SK-N-SH treated with all-trans-retinoic acid at 6 μM for 48 hours (cell line): ENCODE data around the gene DHRS12.

ENCODE experiments used
- ATAC-seq: fragments of 200-7000 bp; cut with Tn5 transposase; 3 replicates; pipeline ENCODE4 v1.9.1; 2020; ENCODE audit warnings: mild to moderate bottlenecking, moderate library complexity
- BACH2 ChIP-seq: fragments of 250-450 bp; sonication (Bioruptor Pico); IDR thresholded peaks from 2 replicates; pipeline ENCODE4 v1.9.0; 2021; ENCODE audit warnings: mild to moderate bottlenecking, borderline replicate concordance
- CSDC2 ChIP-seq: fragments of 250-450 bp; sonication (Bioruptor Pico); IDR thresholded peaks from 2 replicates; pipeline ENCODE4 v1.5.0; 2020; ENCODE audit warnings: mild to moderate bottlenecking, moderate library complexity
- ESRRG ChIP-seq: fragments of 250-450 bp; sonication (Bioruptor Pico); IDR thresholded peaks from 2 replicates; pipeline ENCODE4 v1.6.1; 2021; ENCODE audit warnings: mild to moderate bottlenecking
- GLIS3 ChIP-seq: fragments of 250-450 bp; sonication (Bioruptor Pico); IDR thresholded peaks from 2 replicates; pipeline ENCODE4 v1.5.0; 2020; ENCODE audit warnings: mild to moderate bottlenecking, moderate library complexity
- ISL1 ChIP-seq: fragments of 250-450 bp; sonication (Bioruptor Pico); IDR thresholded peaks from 2 replicates; pipeline ENCODE4 v2.1.2; 2022; ENCODE audit warnings: mild to moderate bottlenecking, moderate library complexity
- OSR1 ChIP-seq: fragments of 250-450 bp; sonication (Bioruptor Pico); IDR thresholded peaks from 2 replicates; pipeline ENCODE4 v1.8.0; 2022; ENCODE audit warnings: moderate library complexity, mild to moderate bottlenecking, inconsistent platforms
- PPARA ChIP-seq: fragments of 250-450 bp; sonication (Bioruptor Pico); IDR thresholded peaks from 2 replicates; pipeline ENCODE4 v1.5.0; 2020; ENCODE audit warnings: mild to moderate bottlenecking, borderline replicate concordance
- SNAI2 ChIP-seq: fragments of 250-450 bp; sonication (Bioruptor Pico); IDR thresholded peaks from 2 replicates; pipeline ENCODE4 v1.5.0; 2020; ENCODE audit warnings: mild to moderate bottlenecking, moderate library complexity
- TCF4 ChIP-seq: fragments of 250-450 bp; sonication (Bioruptor Pico); IDR thresholded peaks from 2 replicates; pipeline ENCODE4 v1.8.0; 2021; ENCODE audit warnings: mild to moderate bottlenecking, moderate library complexity, borderline replicate concordance
- ZC3H10 ChIP-seq: fragments of 250-450 bp; sonication (Bioruptor Pico); IDR thresholded peaks from 2 replicates; pipeline ENCODE4 v1.5.1; 2021; ENCODE audit warnings: mild to moderate bottlenecking, moderate library complexity
- ZFP3 ChIP-seq: fragments of 250-450 bp; sonication (Bioruptor Pico); IDR thresholded peaks from 2 replicates; pipeline ENCODE4 v1.5.0; 2020; ENCODE audit warnings: mild to moderate bottlenecking, moderate library complexity
- ZFP30 ChIP-seq: fragments of 450-650 bp; formaldehyde crosslinking; IDR thresholded peaks from 2 replicates; pipeline ENCODE4 v1.5.0; 2022; ENCODE audit warnings: mild to moderate bottlenecking, moderate library complexity
- ZNF565 ChIP-seq: fragments of 450-650 bp; formaldehyde crosslinking; conservative IDR thresholded peaks from 2 replicates; pipeline ENCODE4 v1.5.0; 2020; ENCODE audit warnings: low read depth, mild to moderate bottlenecking, moderate library complexity
- ZNF70 ChIP-seq: fragments of 450-650 bp; formaldehyde crosslinking; IDR thresholded peaks from 2 replicates; pipeline ENCODE4 v1.5.0; 2020; ENCODE audit warnings: mild to moderate bottlenecking, moderate library complexity
- ZNF8 ChIP-seq: fragments of 450-650 bp; formaldehyde crosslinking; IDR thresholded peaks from 2 replicates; pipeline ENCODE4 v1.5.0; 2020; ENCODE audit warnings: mild to moderate bottlenecking, moderate library complexity
- TF ChIP-seq, protein P1 (sequence below): fragments of 250-450 bp; sonication (Bioruptor Pico); IDR thresholded peaks from 2 replicates; pipeline ENCODE4 v1.8.0; 2021; ENCODE audit warnings: low read depth, mild to moderate bottlenecking, moderate library complexity, borderline replicate concordance
- TF ChIP-seq, protein P2 (sequence below): fragments of 250-450 bp; sonication (Bioruptor Pico); IDR thresholded peaks from 2 replicates; pipeline ENCODE4 v1.5.1; 2021; ENCODE audit warnings: mild to moderate bottlenecking, moderate library complexity
- TF ChIP-seq, protein P3 (sequence below): fragments of 250-450 bp; sonication (Bioruptor Pico); IDR thresholded peaks from 2 replicates; pipeline ENCODE4 v1.5.0; 2020; ENCODE audit warnings: mild to moderate bottlenecking, moderate library complexity
- TF ChIP-seq, protein P4 (sequence below): fragments of 250-450 bp; sonication (Bioruptor Pico); IDR thresholded peaks from 2 replicates; pipeline ENCODE4 v1.8.0; 2020; ENCODE audit warnings: mild to moderate bottlenecking, moderate library complexity, borderline replicate concordance
- TF ChIP-seq, protein P5 (sequence below): fragments of 250-450 bp; sonication (Bioruptor Pico); IDR thresholded peaks from 2 replicates; pipeline ENCODE4 v1.5.1; 2020; ENCODE audit warnings: low read depth, mild to moderate bottlenecking, moderate library complexity

The DHRS12 gene

DNA sequence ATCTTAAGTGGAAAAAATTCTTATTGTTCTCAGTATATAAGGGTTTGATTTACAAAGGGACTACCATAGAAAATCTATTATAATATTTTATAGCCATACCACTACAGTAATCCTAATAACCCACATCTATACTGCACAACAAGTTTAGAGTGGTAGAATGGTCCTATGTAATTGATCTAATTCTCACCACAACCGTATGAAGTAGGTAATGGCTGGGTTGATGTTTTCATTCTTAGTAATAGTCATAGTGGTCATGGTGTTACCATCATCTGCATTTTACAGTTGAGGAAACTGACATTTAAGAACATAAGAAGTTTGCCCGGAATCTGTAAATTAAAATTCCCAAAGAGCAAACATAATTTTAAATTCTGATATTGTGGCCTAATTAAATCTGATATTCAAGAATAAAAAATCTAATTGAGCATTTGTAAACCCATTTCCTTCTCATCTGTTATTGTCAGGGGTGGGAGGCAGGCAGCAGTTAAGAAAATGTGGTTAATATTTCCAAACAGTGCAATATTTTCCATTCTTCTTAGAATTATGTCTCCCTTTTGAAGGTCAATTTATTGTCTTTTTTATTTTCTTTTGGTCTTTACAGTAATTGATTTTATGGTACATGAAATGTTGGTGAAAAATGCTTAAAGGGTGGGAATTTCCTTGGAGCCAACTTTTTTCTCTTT is 65.6 kb downstream of the DHRS12 start:
- ATAC-seq: no peak
- TF ChIP-seq ZFP30 (no peak), SNAI2 (no peak), ZNF8 (CRISPR knock-in tag) (no peak), BACH2 (CRISPR knock-in tag) (no peak), CSDC2 (CRISPR knock-in tag) (no peak), ZNF70 (CRISPR knock-in tag) (no peak), PPARA (CRISPR knock-in tag) (no peak), ZNF565 (CRISPR knock-in tag) (no peak), ESRRG (no peak), TCF4 (CRISPR knock-in tag) (no peak), ZC3H10 (CRISPR knock-in tag) (no peak), ZFP3 (CRISPR knock-in tag) (no peak), ISL1 (CRISPR knock-in tag) (no peak), OSR1 (CRISPR knock-in tag) (no peak)
- TF ChIP-seq, protein P1, sequence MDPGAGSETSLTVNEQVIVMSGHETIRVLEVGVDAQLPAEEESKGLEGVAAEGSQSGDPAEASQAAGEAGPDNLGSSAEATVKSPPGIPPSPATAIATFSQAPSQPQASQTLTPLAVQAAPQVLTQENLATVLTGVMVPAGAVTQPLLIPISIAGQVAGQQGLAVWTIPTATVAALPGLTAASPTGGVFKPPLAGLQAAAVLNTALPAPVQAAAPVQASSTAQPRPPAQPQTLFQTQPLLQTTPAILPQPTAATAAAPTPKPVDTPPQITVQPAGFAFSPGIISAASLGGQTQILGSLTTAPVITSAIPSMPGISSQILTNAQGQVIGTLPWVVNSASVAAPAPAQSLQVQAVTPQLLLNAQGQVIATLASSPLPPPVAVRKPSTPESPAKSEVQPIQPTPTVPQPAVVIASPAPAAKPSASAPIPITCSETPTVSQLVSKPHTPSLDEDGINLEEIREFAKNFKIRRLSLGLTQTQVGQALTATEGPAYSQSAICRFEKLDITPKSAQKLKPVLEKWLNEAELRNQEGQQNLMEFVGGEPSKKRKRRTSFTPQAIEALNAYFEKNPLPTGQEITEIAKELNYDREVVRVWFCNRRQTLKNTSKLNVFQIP: no peak
- TF ChIP-seq, protein P2, sequence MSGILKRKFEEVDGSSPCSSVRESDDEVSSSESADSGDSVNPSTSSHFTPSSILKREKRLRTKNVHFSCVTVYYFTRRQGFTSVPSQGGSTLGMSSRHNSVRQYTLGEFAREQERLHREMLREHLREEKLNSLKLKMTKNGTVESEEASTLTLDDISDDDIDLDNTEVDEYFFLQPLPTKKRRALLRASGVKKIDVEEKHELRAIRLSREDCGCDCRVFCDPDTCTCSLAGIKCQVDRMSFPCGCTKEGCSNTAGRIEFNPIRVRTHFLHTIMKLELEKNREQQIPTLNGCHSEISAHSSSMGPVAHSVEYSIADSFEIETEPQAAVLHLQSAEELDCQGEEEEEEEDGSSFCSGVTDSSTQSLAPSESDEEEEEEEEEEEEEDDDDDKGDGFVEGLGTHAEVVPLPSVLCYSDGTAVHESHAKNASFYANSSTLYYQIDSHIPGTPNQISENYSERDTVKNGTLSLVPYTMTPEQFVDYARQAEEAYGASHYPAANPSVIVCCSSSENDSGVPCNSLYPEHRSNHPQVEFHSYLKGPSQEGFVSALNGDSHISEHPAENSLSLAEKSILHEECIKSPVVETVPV (CRISPR knock-in tag): no peak
- TF ChIP-seq, protein P3, sequence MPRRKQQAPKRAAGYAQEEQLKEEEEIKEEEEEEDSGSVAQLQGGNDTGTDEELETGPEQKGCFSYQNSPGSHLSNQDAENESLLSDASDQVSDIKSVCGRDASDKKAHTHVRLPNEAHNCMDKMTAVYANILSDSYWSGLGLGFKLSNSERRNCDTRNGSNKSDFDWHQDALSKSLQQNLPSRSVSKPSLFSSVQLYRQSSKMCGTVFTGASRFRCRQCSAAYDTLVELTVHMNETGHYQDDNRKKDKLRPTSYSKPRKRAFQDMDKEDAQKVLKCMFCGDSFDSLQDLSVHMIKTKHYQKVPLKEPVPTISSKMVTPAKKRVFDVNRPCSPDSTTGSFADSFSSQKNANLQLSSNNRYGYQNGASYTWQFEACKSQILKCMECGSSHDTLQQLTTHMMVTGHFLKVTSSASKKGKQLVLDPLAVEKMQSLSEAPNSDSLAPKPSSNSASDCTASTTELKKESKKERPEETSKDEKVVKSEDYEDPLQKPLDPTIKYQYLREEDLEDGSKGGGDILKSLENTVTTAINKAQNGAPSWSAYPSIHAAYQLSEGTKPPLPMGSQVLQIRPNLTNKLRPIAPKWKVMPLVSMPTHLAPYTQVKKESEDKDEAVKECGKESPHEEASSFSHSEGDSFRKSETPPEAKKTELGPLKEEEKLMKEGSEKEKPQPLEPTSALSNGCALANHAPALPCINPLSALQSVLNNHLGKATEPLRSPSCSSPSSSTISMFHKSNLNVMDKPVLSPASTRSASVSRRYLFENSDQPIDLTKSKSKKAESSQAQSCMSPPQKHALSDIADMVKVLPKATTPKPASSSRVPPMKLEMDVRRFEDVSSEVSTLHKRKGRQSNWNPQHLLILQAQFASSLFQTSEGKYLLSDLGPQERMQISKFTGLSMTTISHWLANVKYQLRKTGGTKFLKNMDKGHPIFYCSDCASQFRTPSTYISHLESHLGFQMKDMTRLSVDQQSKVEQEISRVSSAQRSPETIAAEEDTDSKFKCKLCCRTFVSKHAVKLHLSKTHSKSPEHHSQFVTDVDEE (CRISPR knock-in tag): no peak
- TF ChIP-seq, protein P4, sequence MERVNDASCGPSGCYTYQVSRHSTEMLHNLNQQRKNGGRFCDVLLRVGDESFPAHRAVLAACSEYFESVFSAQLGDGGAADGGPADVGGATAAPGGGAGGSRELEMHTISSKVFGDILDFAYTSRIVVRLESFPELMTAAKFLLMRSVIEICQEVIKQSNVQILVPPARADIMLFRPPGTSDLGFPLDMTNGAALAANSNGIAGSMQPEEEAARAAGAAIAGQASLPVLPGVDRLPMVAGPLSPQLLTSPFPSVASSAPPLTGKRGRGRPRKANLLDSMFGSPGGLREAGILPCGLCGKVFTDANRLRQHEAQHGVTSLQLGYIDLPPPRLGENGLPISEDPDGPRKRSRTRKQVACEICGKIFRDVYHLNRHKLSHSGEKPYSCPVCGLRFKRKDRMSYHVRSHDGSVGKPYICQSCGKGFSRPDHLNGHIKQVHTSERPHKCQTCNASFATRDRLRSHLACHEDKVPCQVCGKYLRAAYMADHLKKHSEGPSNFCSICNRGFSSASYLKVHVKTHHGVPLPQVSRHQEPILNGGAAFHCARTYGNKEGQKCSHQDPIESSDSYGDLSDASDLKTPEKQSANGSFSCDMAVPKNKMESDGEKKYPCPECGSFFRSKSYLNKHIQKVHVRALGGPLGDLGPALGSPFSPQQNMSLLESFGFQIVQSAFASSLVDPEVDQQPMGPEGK (CRISPR knock-in tag): no peak
- TF ChIP-seq, protein P5, sequence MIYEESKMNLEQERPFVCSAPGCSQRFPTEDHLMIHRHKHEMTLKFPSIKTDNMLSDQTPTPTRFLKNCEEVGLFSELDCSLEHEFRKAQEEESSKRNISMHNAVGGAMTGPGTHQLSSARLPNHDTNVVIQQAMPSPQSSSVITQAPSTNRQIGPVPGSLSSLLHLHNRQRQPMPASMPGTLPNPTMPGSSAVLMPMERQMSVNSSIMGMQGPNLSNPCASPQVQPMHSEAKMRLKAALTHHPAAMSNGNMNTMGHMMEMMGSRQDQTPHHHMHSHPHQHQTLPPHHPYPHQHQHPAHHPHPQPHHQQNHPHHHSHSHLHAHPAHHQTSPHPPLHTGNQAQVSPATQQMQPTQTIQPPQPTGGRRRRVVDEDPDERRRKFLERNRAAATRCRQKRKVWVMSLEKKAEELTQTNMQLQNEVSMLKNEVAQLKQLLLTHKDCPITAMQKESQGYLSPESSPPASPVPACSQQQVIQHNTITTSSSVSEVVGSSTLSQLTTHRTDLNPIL (CRISPR knock-in tag): no peak

DNA sequence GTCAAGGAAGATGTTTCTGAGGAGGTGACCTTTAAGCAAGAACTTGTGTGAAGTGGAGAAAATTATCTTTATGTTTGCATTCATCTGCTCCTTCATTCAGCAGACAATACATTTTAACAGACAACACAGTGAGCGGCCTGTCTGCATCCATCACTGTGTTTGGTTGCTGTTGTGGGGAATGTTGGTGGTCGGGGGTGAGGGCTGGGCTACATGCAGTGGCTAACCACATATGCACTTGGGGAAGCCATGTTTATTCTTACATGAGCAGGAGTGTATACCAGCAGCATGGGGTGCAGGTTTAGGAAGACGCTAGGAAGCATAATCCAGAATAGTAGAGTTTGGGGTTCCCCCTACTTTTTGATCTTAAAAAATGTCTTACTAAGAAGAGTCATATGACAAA is 66.4 kb downstream of the DHRS12 start:
- TF ChIP-seq, protein P3 (CRISPR knock-in tag): no peak
- TF ChIP-seq ZFP3 (CRISPR knock-in tag) (no peak), GLIS3 (no peak), TCF4 (CRISPR knock-in tag) (no peak), ISL1 (CRISPR knock-in tag) (no peak)
- TF ChIP-seq, protein P2 (CRISPR knock-in tag): no peak
- TF ChIP-seq, protein P4 (CRISPR knock-in tag): no peak
- no peak for ATAC-seq
